Dermis blood vessel endothelial cell (primary cell): Measurements from ENCODE around the gene GRAP. TPM values are rescaled to one million over a fixed set of nuclear protein-coding genes. Genes with fewer than 3 reads are reported as not detected.
"Not testable (repeated sequence)": the region's sequence is repeated elsewhere in the genome, so short reads cannot be mapped to it uniquely, and the experiment has no call there.

Experiments used
- DNase-seq: peaks from one replicate; pipeline ENCODE4 v3.0.0; 2010
- total RNA-seq: library from RNA; depleted of rRNA; stranded (reverse); fragments of >200 nt; gene quantifications from 2 replicates; pipeline ENCODE4 v1.2.3, GENCODE V29; 2014

Gene GRAP
- 102 and 150 TPM in 2 replicates for total RNA-seq

GRCh38 chr17:19046782-19047375, at the start of gene GRAP:
GRAP (minus strand) TSS chr17:19046957; CDS start chr17:19046926, 31 bp downstream.
- not testable (repeated sequence) for DNase-seq

GRCh38 chr17:19093684-19094438, 47.1 kb upstream of the GRAP start:
- not testable (repeated sequence) for DNase-seq

GRCh38 chr17:19092737-19093683, 46.3 kb upstream of the GRAP start:
- peak; percentile 19 for DNase-seq

- not testable (repeated sequence) for DNase-seq
Observed at GRCh38 chr17:19090058-19090772, 43.5 kb upstream of the GRAP start.

GRCh38 chr17:19088804-19089685, 42.3 kb upstream of the GRAP start:
- not testable (repeated sequence) for DNase-seq

GRCh38 chr17:19077386-19077785, 30.6 kb upstream of the GRAP start:
- not testable (repeated sequence) for DNase-seq

GRCh38 chr17:19076398-19077192, 29.8 kb upstream of the GRAP start:
- not testable (repeated sequence) for DNase-seq

- DNase-seq: not testable (repeated sequence)
Observed at GRCh38 chr17:19070318-19071168, 23.8 kb upstream of the GRAP start.

GRCh38 chr17:19064378-19064777, 17.6 kb upstream of the GRAP start:
- DNase-seq: peak; percentile 11

GRCh38 chr17:19063326-19063956, 16.7 kb upstream of the GRAP start:
- DNase-seq: not testable (repeated sequence)

GRCh38 chr17:19062718-19063325, 16.1 kb upstream of the GRAP start:
- not testable (repeated sequence) for DNase-seq

GRCh38 chr17:19062009-19062717, 15.4 kb upstream of the GRAP start:
- not testable (repeated sequence) for DNase-seq

- DNase-seq: not testable (repeated sequence)
Observed at GRCh38 chr17:19055447-19055846, 8.7 kb upstream of the GRAP start.

GRCh38 chr17:19048826-19049225, 2.1 kb upstream of the GRAP start:
- DNase-seq: not testable (repeated sequence)

- not testable (repeated sequence) for DNase-seq
Observed at GRCh38 chr17:19047510-19047909, 753 bp upstream of the GRAP start.

GRCh38 chr17:19044643-19045042, 2.1 kb downstream of the GRAP start:
- not testable (repeated sequence) for DNase-seq

- not testable (repeated sequence) for DNase-seq
Observed at GRCh38 chr17:19043032-19043431, 3.7 kb downstream of the GRAP start.

- DNase-seq: not testable (repeated sequence)
Observed at GRCh38 chr17:19042369-19042768, 4.4 kb downstream of the GRAP start.
